ENCODE measurements around the gene MGAT4B.

MGAT4B gene

GRCh38 chr5:179776411-179776938 is 30.2 kb downstream of the MGAT4B start:
- DNase-seq (ENCODE audit: low read depth, low spot score) = no peak

GRCh38 chr5:179774442-179774841 is 32.2 kb downstream of the MGAT4B start:
- TF ChIP-seq, protein P1, sequence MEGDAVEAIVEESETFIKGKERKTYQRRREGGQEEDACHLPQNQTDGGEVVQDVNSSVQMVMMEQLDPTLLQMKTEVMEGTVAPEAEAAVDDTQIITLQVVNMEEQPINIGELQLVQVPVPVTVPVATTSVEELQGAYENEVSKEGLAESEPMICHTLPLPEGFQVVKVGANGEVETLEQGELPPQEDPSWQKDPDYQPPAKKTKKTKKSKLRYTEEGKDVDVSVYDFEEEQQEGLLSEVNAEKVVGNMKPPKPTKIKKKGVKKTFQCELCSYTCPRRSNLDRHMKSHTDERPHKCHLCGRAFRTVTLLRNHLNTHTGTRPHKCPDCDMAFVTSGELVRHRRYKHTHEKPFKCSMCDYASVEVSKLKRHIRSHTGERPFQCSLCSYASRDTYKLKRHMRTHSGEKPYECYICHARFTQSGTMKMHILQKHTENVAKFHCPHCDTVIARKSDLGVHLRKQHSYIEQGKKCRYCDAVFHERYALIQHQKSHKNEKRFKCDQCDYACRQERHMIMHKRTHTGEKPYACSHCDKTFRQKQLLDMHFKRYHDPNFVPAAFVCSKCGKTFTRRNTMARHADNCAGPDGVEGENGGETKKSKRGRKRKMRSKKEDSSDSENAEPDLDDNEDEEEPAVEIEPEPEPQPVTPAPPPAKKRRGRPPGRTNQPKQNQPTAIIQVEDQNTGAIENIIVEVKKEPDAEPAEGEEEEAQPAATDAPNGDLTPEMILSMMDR (IDR thresholded peaks at IDR 0.05; ENCODE audit: low read depth, low read length) = no peak
- in situ Hi-C loops (cut with HindIII; ENCODE audit: low sequenced_read_pairs) = no loop called here
- DNase-seq (ENCODE audit: low read depth, low spot score) = no peak
- no peak overlapping the region for H3K4me3 ChIP-seq (ENCODE audit: low read depth, low read length)

More at GRCh38 chr5:179776411-179776938, 30.2 kb downstream of the MGAT4B start:
- H3K4me3 ChIP-seq (ENCODE audit: low read depth, low read length) = no peak overlapping the region
- TF ChIP-seq, protein P1 (IDR thresholded peaks at IDR 0.05; ENCODE audit: low read depth, low read length) = no peak
- in situ Hi-C loops (cut with HindIII; ENCODE audit: low sequenced_read_pairs) = no loop called here

DNA sequence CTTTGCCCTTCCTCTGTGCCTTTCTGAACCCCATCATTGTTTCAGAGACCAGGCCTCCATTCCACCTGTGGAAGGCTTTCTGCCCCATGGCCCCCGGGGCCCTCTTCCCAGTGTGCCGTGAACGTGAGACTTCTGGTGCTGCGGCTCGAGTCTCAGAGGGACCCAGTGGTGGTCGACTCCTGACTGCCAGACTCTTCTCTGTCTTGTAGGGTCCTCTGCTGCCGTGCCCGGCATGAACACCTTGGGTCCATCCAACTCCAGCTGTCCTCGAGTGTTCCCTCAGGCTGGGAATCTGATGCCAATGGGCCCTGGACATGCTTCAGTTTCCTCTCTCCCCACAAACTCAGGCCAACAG is 33.0 kb downstream of the MGAT4B start:
- TF ChIP-seq, protein P1 (IDR thresholded peaks at IDR 0.05; ENCODE audit: low read depth, low read length) = no peak
- DNase-seq (ENCODE audit: low read depth, low spot score) = no peak
- in situ Hi-C loops (cut with HindIII; ENCODE audit: low sequenced_read_pairs) = no loop called here
- no peak overlapping the region for H3K4me3 ChIP-seq (ENCODE audit: low read depth, low read length)

- TF ChIP-seq, protein P1 (IDR thresholded peaks at IDR 0.05; ENCODE audit: low read depth, low read length) = no peak
- in situ Hi-C loops (cut with HindIII; ENCODE audit: low sequenced_read_pairs) = no loop called here
- no peak for DNase-seq (ENCODE audit: low read depth, low spot score)
- H3K4me3 ChIP-seq (ENCODE audit: low read depth, low read length) = no peak overlapping the region
Observed at GRCh38 chr5:179772351-179772750, 34.3 kb downstream of the MGAT4B start.

DNA sequence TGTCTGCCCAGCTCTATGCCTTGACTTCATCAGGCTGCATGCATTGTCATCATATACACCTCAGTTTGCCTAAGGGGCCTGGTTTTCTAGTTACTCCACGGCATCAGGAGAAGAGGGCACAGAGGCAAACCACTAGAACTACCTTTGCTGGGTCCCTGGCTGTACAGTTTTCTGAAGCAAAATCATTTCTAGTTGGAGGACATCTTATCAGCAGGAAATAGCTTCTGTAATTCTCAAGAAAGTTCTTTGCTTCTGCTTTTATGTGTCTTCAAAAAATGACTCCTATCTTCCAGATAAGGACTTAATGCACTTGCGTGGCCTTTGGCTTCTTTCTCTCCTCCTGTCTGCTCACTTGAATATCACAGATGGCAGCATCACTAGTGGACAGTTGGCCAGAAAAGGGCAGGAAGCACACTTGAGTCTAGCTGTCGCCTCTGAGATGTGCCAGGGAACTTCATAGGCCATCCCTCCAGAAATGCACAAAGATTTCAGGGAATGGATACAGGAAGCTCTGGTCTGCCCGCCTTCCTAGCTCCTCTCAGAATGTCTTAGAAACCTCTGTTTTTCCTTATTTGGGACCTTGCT is 35.3 kb downstream of the MGAT4B start:
- in situ Hi-C loops (cut with HindIII; ENCODE audit: low sequenced_read_pairs) = no loop called here
- H3K4me3 ChIP-seq (ENCODE audit: low read depth, low read length) = no peak overlapping the region
- TF ChIP-seq, protein P1 (IDR thresholded peaks at IDR 0.05; ENCODE audit: low read depth, low read length) = no peak

GRCh38 chr5:179769796-179770195 is 36.9 kb downstream of the MGAT4B start:
- TF ChIP-seq, protein P1 (IDR thresholded peaks at IDR 0.05; ENCODE audit: low read depth, low read length) = no peak
- no peak for DNase-seq (ENCODE audit: low read depth, low spot score)
- in situ Hi-C loops (cut with HindIII; ENCODE audit: low sequenced_read_pairs) = no loop called here
- no peak overlapping the region for H3K4me3 ChIP-seq (ENCODE audit: low read depth, low read length)

More for the DNA sequence above, 35.3 kb downstream of the MGAT4B start:
- DNase-seq (ENCODE audit: low read depth, low spot score) = no peak
